Adipocyte (in vitro differentiated cells): Measurements from ENCODE around the gene MCF2L2.
A peak's percentile ranks its signal among the peaks of the same experiment; 100 is the strongest.
"Not testable (repeated sequence)": the region's sequence is repeated elsewhere in the genome, so short reads cannot be mapped to it uniquely, and the experiment has no call there.

Experiments
- DNase-seq: peaks from one replicate; pipeline ENCODE4 v3.0.0-alpha.2; 2015; ENCODE audit warnings: low read depth
- H3K27me3 ChIP-seq: replicated peaks from 2 replicates; pipeline ENCODE4 v1.7.0; 2013; ENCODE audit warnings: mild to moderate bottlenecking, low read length, moderate library complexity; ENCODE audit not compliant: control insufficient read depth, insufficient read depth
- H3K36me3 ChIP-seq: 2 replicates; pipeline ENCODE4 v1.7.0; 2013; ENCODE audit warnings: low read length, mild to moderate bottlenecking, moderate library complexity; ENCODE audit not compliant: control insufficient read depth, insufficient read depth, severe bottlenecking
- H3K4me1 ChIP-seq: 2 replicates; pipeline ENCODE4 v1.7.0; 2013; ENCODE audit warnings: mild to moderate bottlenecking, low read length, moderate library complexity; ENCODE audit not compliant: control insufficient read depth, insufficient read depth
- H3K4me3 ChIP-seq: 2 replicates; pipeline ENCODE4 v1.7.0; 2013; ENCODE audit warnings: mild to moderate bottlenecking, low read length, moderate library complexity
- H3K9ac ChIP-seq: 2 replicates; pipeline ENCODE4 v1.7.0; 2013; ENCODE audit warnings: mild to moderate bottlenecking, low read length, moderate library complexity
- H3K9me3 ChIP-seq: 2 replicates; pipeline ENCODE4 v1.7.0; 2013; ENCODE audit warnings: mild to moderate bottlenecking, low read length, moderate library complexity; ENCODE audit not compliant: control insufficient read depth

MCF2L2 gene

GRCh38 chr3:183249006-183249718 is 179.3 kb downstream of the MCF2L2 start:
- peaks cover 15% of the 10 kb centered on the region for H3K4me1 ChIP-seq
- no peak for DNase-seq
- peaks cover 4% of the 10 kb centered on the region for H3K27me3 ChIP-seq
- H3K36me3 ChIP-seq = no peaks in the 10 kb centered on the region
- no peak overlapping the region for H3K4me3 ChIP-seq
- H3K9me3 ChIP-seq = no peaks in the 10 kb centered on the region
- H3K9ac ChIP-seq = no peak overlapping the region

DNA sequence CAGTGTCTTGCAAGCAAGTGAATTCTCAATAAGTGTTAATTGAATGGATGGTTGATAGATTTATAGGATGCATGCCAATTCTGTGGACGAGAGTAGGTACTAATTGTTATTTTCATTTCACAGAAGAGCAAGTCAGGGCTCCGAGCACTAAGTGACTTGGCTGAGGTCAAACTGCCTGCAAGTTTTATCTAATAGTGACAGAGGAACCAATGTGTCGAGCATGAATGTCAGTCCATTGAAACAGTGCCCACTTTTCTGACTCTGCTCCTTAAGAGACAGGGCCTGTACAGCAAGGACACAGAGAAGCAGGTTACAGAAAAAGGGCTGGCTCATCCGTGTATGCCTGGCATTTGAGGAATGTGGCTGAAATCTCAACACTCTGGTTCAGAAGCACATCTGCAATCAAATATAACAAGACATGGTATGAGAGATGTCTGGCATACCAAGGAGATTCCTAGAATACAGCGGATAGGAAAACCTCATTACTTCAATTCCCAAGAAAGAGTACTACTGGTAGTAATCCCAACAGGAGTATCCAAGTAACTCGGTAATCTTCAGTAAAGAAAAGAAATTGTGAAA is 181.3 kb downstream of the MCF2L2 start:
- Histone ChIP-seq H3K4me1 (peaks cover 13% of the 10 kb centered on the region), H3K9ac (no peak overlapping the region), H3K36me3 (no peaks in the 10 kb centered on the region), H3K27me3 (peaks cover 4% of the 10 kb centered on the region), H3K4me3 (no peak overlapping the region), H3K9me3 (peaks cover 9% of the 10 kb centered on the region)
- DNase-seq = peak; percentile 12

DNA sequence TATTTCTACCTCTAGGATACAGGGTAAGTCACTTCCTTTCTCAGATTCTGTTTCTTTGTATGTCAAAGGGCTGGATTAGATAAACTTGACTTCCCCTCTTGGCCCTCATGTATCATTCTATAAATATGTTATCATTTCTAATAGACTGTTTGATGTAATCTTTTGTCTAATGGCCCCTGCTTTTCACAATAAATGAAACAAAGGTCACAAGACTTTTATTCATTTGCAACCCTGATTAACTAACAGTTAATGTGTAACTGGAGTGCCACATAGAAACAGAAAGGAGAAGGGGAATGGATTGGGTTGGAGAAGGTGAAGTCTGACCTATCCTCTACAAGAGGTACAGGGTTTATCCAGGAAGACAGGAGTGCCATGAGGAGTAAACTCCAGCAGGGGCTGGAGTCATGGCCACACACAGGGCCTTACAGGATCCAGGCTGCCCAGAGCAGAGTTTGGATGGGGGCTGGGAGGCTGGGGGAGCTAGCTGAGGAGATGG is 183.4 kb downstream of the MCF2L2 start:
- DNase-seq = no peak
- peaks cover 12% of the 10 kb centered on the region for H3K9me3 ChIP-seq
- H3K4me3 ChIP-seq = no peak overlapping the region
- H3K36me3 ChIP-seq = no peaks in the 10 kb centered on the region
- H3K27me3 ChIP-seq = no peaks in the 10 kb centered on the region
- peaks cover 13% of the 10 kb centered on the region for H3K4me1 ChIP-seq
- no peak overlapping the region for H3K9ac ChIP-seq

- Histone ChIP-seq H3K4me1 (peaks cover 13% of the 10 kb centered on the region), H3K27me3 (no peaks in the 10 kb centered on the region), H3K9me3 (peaks cover 12% of the 10 kb centered on the region), H3K9ac (no peak overlapping the region), H3K4me3 (no peak overlapping the region), H3K36me3 (no peaks in the 10 kb centered on the region)
- no peak for DNase-seq
These were observed 184.2 kb downstream of the MCF2L2 start for GRCh38 chr3:183244219-183244618.

DNA sequence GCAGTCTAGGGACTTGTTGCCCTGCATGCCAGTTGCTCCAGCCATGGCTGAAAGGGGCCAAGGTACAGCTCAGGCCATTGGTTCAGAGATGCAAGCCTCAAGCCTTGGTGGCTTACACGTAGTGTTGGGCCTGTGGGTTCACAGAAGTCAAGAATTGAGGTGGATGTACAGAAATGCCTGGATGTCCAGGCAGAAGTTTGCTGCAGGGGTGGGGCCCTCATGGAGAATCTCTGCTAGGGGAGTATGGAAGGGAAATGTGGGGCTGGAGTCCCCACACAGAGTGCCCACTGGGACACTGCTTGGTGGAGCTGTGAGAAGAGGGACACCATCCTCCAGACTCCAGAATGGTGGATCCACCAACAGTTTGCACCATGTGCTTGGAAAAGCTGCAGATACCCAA is 186.0 kb downstream of the MCF2L2 start:
- Histone ChIP-seq H3K4me1 (peaks cover 13% of the 10 kb centered on the region), H3K36me3 (no peaks in the 10 kb centered on the region), H3K9ac (no peak overlapping the region), H3K27me3 (no peaks in the 10 kb centered on the region), H3K9me3 (peaks cover 12% of the 10 kb centered on the region), H3K4me3 (no peak overlapping the region)
- DNase-seq = no peak

- Histone ChIP-seq H3K4me1 (no peaks in the 10 kb centered on the region), H3K36me3 (no peaks in the 10 kb centered on the region), H3K27me3 (no peaks in the 10 kb centered on the region), H3K4me3 (no peak overlapping the region), H3K9ac (no peak overlapping the region), H3K9me3 (peaks cover 12% of the 10 kb centered on the region)
- DNase-seq = no peak
These were observed 189.4 kb downstream of the MCF2L2 start for GRCh38 chr3:183239046-183239445.

- H3K4me1 ChIP-seq = no peaks in the 10 kb centered on the region
- no peaks in the 10 kb centered on the region for H3K36me3 ChIP-seq
- H3K27me3 ChIP-seq = peaks cover 5% of the 10 kb centered on the region
- no peak overlapping the region for H3K4me3 ChIP-seq
- H3K9me3 ChIP-seq = no peaks in the 10 kb centered on the region
- no peak for DNase-seq
- no peak overlapping the region for H3K9ac ChIP-seq
These were observed 194.5 kb downstream of the MCF2L2 start for GRCh38 chr3:183233966-183234365.

DNA sequence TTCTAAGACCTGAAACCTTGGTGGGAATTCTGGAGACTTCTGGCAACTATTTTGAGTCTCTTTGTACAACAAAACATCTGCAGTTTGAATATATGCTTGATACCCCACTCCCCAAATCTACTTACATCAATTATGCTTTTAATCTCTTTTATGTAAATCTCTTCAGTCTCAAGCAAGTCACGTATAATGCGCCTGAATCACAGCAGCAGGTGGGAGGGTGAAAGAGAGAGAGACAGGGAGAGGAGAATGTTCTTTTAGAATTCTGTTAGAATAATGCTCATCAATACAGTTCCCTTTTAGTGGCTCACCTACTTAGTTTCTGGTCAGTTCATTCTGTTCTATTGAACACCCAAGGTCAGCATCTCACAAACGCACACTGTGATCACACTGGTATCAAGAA is 197.6 kb downstream of the MCF2L2 start:
- Histone ChIP-seq H3K4me3 (no peak overlapping the region), H3K27me3 (peaks cover 7% of the 10 kb centered on the region), H3K36me3 (no peaks in the 10 kb centered on the region), H3K9me3 (no peaks in the 10 kb centered on the region), H3K4me1 (no peaks in the 10 kb centered on the region), H3K9ac (no peak overlapping the region)
- no peak for DNase-seq

DNA sequence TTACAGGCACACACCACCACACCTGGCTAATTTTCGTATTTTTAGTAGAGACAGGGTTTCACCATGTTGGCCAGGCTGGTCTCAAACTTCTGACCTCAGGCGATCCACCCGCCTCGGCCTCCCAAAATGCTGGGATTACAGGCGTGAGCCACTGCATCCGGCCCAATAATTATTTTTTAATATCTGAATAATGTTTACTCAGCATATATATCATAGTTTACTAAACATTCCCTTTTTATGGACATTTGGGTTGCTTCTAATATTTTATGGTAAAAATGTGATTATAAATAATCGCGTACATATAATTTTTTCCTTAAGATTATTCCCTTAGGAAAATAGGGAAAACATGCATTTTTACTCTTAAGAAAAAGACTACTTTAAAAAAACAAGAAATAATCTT is 198.2 kb downstream of the MCF2L2 start:
- H3K4me1 ChIP-seq, DNase-seq, H3K36me3 ChIP-seq, H3K9me3 ChIP-seq, H3K9ac ChIP-seq, H3K4me3 ChIP-seq, H3K27me3 ChIP-seq: not testable (repeated sequence)

- no peaks in the 10 kb centered on the region for H3K9me3 ChIP-seq
- peaks cover 7% of the 10 kb centered on the region for H3K27me3 ChIP-seq
- no peak overlapping the region for H3K9ac ChIP-seq
- H3K36me3 ChIP-seq = no peaks in the 10 kb centered on the region
- no peak overlapping the region for H3K4me3 ChIP-seq
- DNase-seq = no peak
- H3K4me1 ChIP-seq = no peaks in the 10 kb centered on the region
These were observed 199.2 kb downstream of the MCF2L2 start for GRCh38 chr3:183229178-183229577.

GRCh38 chr3:183227586-183227985 is 200.8 kb downstream of the MCF2L2 start:
- Histone ChIP-seq H3K9me3 (no peaks in the 10 kb centered on the region), H3K4me1 (no peaks in the 10 kb centered on the region), H3K9ac (no peak overlapping the region), H3K27me3 (peaks cover 12% of the 10 kb centered on the region), H3K36me3 (no peaks in the 10 kb centered on the region), H3K4me3 (no peak overlapping the region)
- no peak for DNase-seq
